Sigmoid colon (tissue), 7 donors: ENCODE data around the gene BCKDK. TPM values are rescaled to one million over a fixed set of nuclear protein-coding genes. Genes with fewer than 3 reads are reported as not detected.

ENCODE experiments used
- DNase-seq: peaks from one replicate; pipeline ENCODE4 v3.0.0-alpha.2; 2019
- H3K27ac ChIP-seq, 4 donors: fragments of 200-600 bp; sonication (generic); one replicate each; pipeline ENCODE4 v1.5.1; 2016 to 2019; ENCODE audit warnings: mild to moderate bottlenecking in 1 of 4
- H3K27me3 ChIP-seq, 3 donors: fragments of 200-600 bp; sonication (generic); one replicate each; pipeline ENCODE4 v1.5.1; 2019; ENCODE audit warnings: mild to moderate bottlenecking in 1 of 3
- H3K36me3 ChIP-seq, 4 donors: fragments of 200-600 bp; sonication (generic); one replicate each; pipeline ENCODE4 v1.5.1; 2016 to 2019
- H3K4me1 ChIP-seq, 4 donors: fragments of 200-600 bp; sonication (generic); one replicate each; pipeline ENCODE4 v1.5.1; 2017 to 2019
- H3K4me3 ChIP-seq, 4 donors: fragments of 200-600 bp; sonication (generic); one replicate each; pipeline ENCODE4 v1.5.1; 2017 to 2019; ENCODE audit warnings: mild to moderate bottlenecking in 2 of 4, moderate library complexity in 1 of 4
- H3K9me3 ChIP-seq, 4 donors: fragments of 200-600 bp in 3 of 4; sonication (generic) in 3 of 4; one replicate each; pipeline versions ENCODE4 v1.5.1 to v1.6.1; 2013 to 2019
- CTCF ChIP-seq, 4 experiments: fragments of 450-650 bp in 3 of 4; fragments of 200-600 bp in 1 of 4; IDR thresholded peaks; one replicate each; pipeline ENCODE4 v1.5.1; 2016 to 2019; ENCODE audit warnings: antibody characterized with exemption in 4 of 4, mild to moderate bottlenecking in 3 of 4, moderate library complexity in 2 of 4
- EP300 ChIP-seq, 4 donors: sonication (generic); formaldehyde crosslinking; IDR thresholded peaks; one replicate each; pipeline ENCODE4 v1.6.1; 2017; ENCODE audit warnings: antibody characterized with exemption in 4 of 4
- POLR2A ChIP-seq, 2 donors: fragments of 450-650 bp; IDR thresholded peaks; one replicate each; pipeline ENCODE4 v1.6.1; 2016; ENCODE audit warnings: antibody characterized with exemption in 2 of 2, mild to moderate bottlenecking in 2 of 2, moderate library complexity in 2 of 2
- POLR2AphosphoS5 ChIP-seq, 4 donors: sonication (generic); formaldehyde crosslinking; IDR thresholded peaks; one replicate each; pipeline ENCODE4 v1.6.1; 2017; ENCODE audit warnings: antibody characterized with exemption in 4 of 4
- WGBS, 2 donors: extraction: QIAGEN DNeasy Blood & Tissue Kit; methylation state at CpG; one replicate each; pipeline ENCODE4 v1.1.7; 2013; 5-methylcytosine and 5-hydroxymethylcytosine counted together
- intact Hi-C: fragments of 100-400 bp; cut with DNase I; formaldehyde crosslinking; loops from one replicate; pipeline ENCODE4 v1.15.1; 2023
- polyA plus RNA-seq, 3 donors: library from polyadenylated mRNA; stranded (reverse); fragments of 200-250 nt; gene quantifications; one replicate each; pipeline ENCODE4 v1.2.3, GENCODE V29; 2013
- total RNA-seq, 4 donors: library from RNA; depleted of rRNA; stranded (reverse); fragments of >200 nt; gene quantifications; one replicate each; pipeline ENCODE4 v1.1.0, GENCODE V29; 2016
- donor health status: healthy with polysubstance abuse.
- donor health status: Bipolar disorder and iron deficiency.
- donor health status: healthy.

Gene BCKDK
- total and polyA plus RNA-seq, 7 donors = 21.6 to 42.7 (median 33.2) TPM

GRCh38 chr16:31088459-31089183, 19.6 kb upstream of the BCKDK start, which contains the start of gene PRSS53:
TSS of gene PRSS53 (minus strand) at chr16:31088943. CDS start at chr16:31088809, 134 bp downstream.
- Histone ChIP-seq H3K4me1 (peaks cover 0 to 12% (median 9%) of the 10 kb centered on the region in 4 donors), H3K27me3 (no peaks in the 10 kb centered on the region), H3K4me3 (no peak within 1 kb of the TSS), H3K9me3 (no peaks in the 10 kb centered on the region), H3K36me3 (peaks cover 7 to 64% (median 13%) of the 10 kb centered on the region in 4 donors), H3K27ac (no peak within 1 kb of the TSS)
- WGBS, 2 donors = 77 to 88% methylated on average over 15 of the region's 15 CpGs
- no peak for DNase-seq
- TF ChIP-seq POLR2AphosphoS5 (IDR thresholded peaks at IDR 0.05) (no peak), CTCF (IDR thresholded peaks at IDR 0.05) (no peak), EP300 (IDR thresholded peaks at IDR 0.05) (no peak), POLR2A (IDR thresholded peaks at IDR 0.05) (no peak)
- intact Hi-C loops = no loop called here

- no peak for DNase-seq
- WGBS, 2 donors = 91 to 96% methylated on average over 8 of the region's 8 CpGs
- Histone ChIP-seq H3K27me3 (no peaks in the 10 kb centered on the region), H3K27ac (no peak overlapping the region), H3K9me3 (no peaks in the 10 kb centered on the region), H3K36me3 (peaks cover 7 to 58% (median 11%) of the 10 kb centered on the region in 4 donors), H3K4me1 (peaks cover 0 to 18% (median 13%) of the 10 kb centered on the region in 4 donors), H3K4me3 (no peak overlapping the region)
- no peak for TF ChIP-seq POLR2AphosphoS5 (IDR thresholded peaks at IDR 0.05)
- intact Hi-C loops = no loop called here
These were observed 19.0 kb upstream of the BCKDK start for GRCh38 chr16:31089199-31089598.

- intact Hi-C loops = no loop called here
- H3K9me3 ChIP-seq = no peaks in the 10 kb centered on the region
- TF ChIP-seq POLR2AphosphoS5 (IDR thresholded peaks at IDR 0.05) (no peak), POLR2A (IDR thresholded peaks at IDR 0.05) (no peak), EP300 (IDR thresholded peaks at IDR 0.05) (no peak), CTCF (IDR thresholded peaks at IDR 0.05) (no peak)
- 92 to 94% methylated on average over 2 of the region's 2 CpGs for WGBS, 2 donors
- H3K27ac ChIP-seq = no peak overlapping the region
- peaks cover 0 to 23% (median 16%) of the 10 kb centered on the region in 4 donors for H3K4me1 ChIP-seq
- no peak overlapping the region for H3K4me3 ChIP-seq
- H3K27me3 ChIP-seq = no peaks in the 10 kb centered on the region
- no peak for DNase-seq
- peaks cover 7 to 44% (median 11%) of the 10 kb centered on the region in 4 donors for H3K36me3 ChIP-seq
These were observed 17.6 kb upstream of the BCKDK start for GRCh38 chr16:31090540-31090939.

GRCh38 chr16:31092330-31092729, 15.9 kb upstream of the BCKDK start:
- Histone ChIP-seq H3K27me3 (no peaks in the 10 kb centered on the region), H3K4me1 (peaks cover 0 to 23% (median 16%) of the 10 kb centered on the region in 4 donors), H3K9me3 (no peaks in the 10 kb centered on the region), H3K27ac (peak overlapping the region in 1 of 4 donors; percentile 2), H3K36me3 (peaks cover 7 to 33% (median 10%) of the 10 kb centered on the region in 4 donors), H3K4me3 (no peak overlapping the region)
- WGBS, 2 donors = 96 to 97% methylated on average over 5 of the region's 5 CpGs
- intact Hi-C loops = no loop called here
- DNase-seq = no peak
- TF ChIP-seq CTCF (IDR thresholded peaks at IDR 0.05) (no peak), POLR2AphosphoS5 (IDR thresholded peaks at IDR 0.05) (no peak), POLR2A (IDR thresholded peaks at IDR 0.05) (no peak), EP300 (IDR thresholded peaks at IDR 0.05) (no peak)

GRCh38 chr16:31093132-31093703, 15.0 kb upstream of the BCKDK start:
- WGBS, 2 donors = 29 to 57% methylated on average over 17 of the region's 17 CpGs
- H3K27ac ChIP-seq = peak overlapping the region; percentile 86 to 95 (median 94)
- H3K4me3 ChIP-seq = peak overlapping the region; percentile 74 to 93 (median 81)
- no peaks in the 10 kb centered on the region for H3K9me3 ChIP-seq
- TF ChIP-seq EP300 (IDR thresholded peaks at IDR 0.05) = no peak
- peaks cover 7 to 24% (median 10%) of the 10 kb centered on the region in 4 donors for H3K36me3 ChIP-seq
- no peaks in the 10 kb centered on the region for H3K27me3 ChIP-seq
- DNase-seq = no peak
- H3K4me1 ChIP-seq = peaks cover 0 to 23% (median 16%) of the 10 kb centered on the region in 4 donors
- intact Hi-C loops = no loop called here
